ENCODE measurements around the gene C3orf62. TPM values are rescaled to one million over a fixed set of nuclear protein-coding genes. Genes with fewer than 3 reads are reported as not detected.

The C3orf62 gene
- total RNA-seq, 1 experiment from 2014 or later: 2.3 TPM

Small RNAs within 50 kb of the gene (small RNA-seq; reads per million reads assigned to genes)
- gene AC121247.2 (not detected), gene MIR4271 (not detected), gene RF00019 (not detected)

Other genes with a start within 250 kb of the C3orf62 start
- gene IMPDH2, start 247.8 kb downstream of the C3orf62 start, total RNA-seq (2014; rRNA removed; shearing (Covaris generic)): 562 and 591 TPM in 2 replicates
- 69.9 and 100 TPM in 2 replicates for gene QRICH1, start 183.2 kb downstream of the C3orf62 start, total RNA-seq (2014; rRNA removed; shearing (Covaris generic))
- gene QARS1, start 172.5 kb downstream of the C3orf62 start, total RNA-seq (2014; rRNA removed; shearing (Covaris generic)): 233 and 324 TPM in 2 replicates
- 76.4 and 77.3 TPM in 2 replicates for gene USP19, start 156.4 kb downstream of the C3orf62 start, total RNA-seq (2014; rRNA removed; shearing (Covaris generic))
- gene LAMB2, start 144.2 kb downstream of the C3orf62 start, total RNA-seq (2014; rRNA removed; shearing (Covaris generic)): 96.4 and 98.1 TPM in 2 replicates
- gene CCDC71, start 110.9 kb downstream of the C3orf62 start, total RNA-seq (2014; rRNA removed; shearing (Covaris generic)): 32.0 and 36.2 TPM in 2 replicates
- 3.2 and 5.1 TPM in 2 replicates for gene KLHDC8B, start 105.6 kb downstream of the C3orf62 start, total RNA-seq (2014; rRNA removed; shearing (Covaris generic))
- 11.3 and 14.6 TPM in 2 replicates for gene USP4, start 62.8 kb upstream of the C3orf62 start, total RNA-seq (2014; rRNA removed; shearing (Covaris generic))
- gene GPX1, start 81.1 kb upstream of the C3orf62 start, total RNA-seq (2014; rRNA removed; shearing (Covaris generic)): 711 and 766 TPM in 2 replicates
- gene RHOA, start 134.7 kb upstream of the C3orf62 start, total RNA-seq (2014; rRNA removed; shearing (Covaris generic)): 305 and 426 TPM in 2 replicates
- gene TCTA, start 135.2 kb upstream of the C3orf62 start, total RNA-seq (2014; rRNA removed; shearing (Covaris generic)): 22.9 and 29.8 TPM in 2 replicates
- 0.58 and 1.0 TPM in 2 replicates for gene AMT, start 145.2 kb upstream of the C3orf62 start, total RNA-seq (2014; rRNA removed; shearing (Covaris generic))
- gene NICN1, start 152.1 kb upstream of the C3orf62 start, total RNA-seq (2014; rRNA removed; shearing (Covaris generic)): 4.0 and 4.6 TPM in 2 replicates
- gene DAG1, start 193.0 kb upstream of the C3orf62 start, total RNA-seq (2014; rRNA removed; shearing (Covaris generic)): 41.4 and 48.1 TPM in 2 replicates